ENCODE results near the gene DLG2.
"Not testable (repeated sequence)": the region's sequence is repeated elsewhere in the genome, so short reads cannot be mapped to it uniquely, and the experiment has no call there.

The DLG2 gene

GRCh38 chr11:83599066-83599465 lies 2028.1 kb downstream of the DLG2 start:
- no peak overlapping the region for H3K4me3 ChIP-seq (ENCODE audit: low read depth, low read length)
- TF ChIP-seq CTCF (IDR thresholded peaks at IDR 0.05; ENCODE audit: control insufficient read depth, extremely low read depth, insufficient read depth) = no peak
- no peak for DNase-seq (ENCODE audit: low read depth)

- not testable (repeated sequence) for H3K4me3 ChIP-seq (ENCODE audit: low read depth, low read length); DNase-seq (ENCODE audit: low read depth)
These were observed 2039.3 kb downstream of the DLG2 start for GRCh38 chr11:83587797-83588196.

GRCh38 chr11:83583757-83584366 lies 2043.3 kb downstream of the DLG2 start:
- TF ChIP-seq CTCF (IDR thresholded peaks at IDR 0.05; ENCODE audit: control insufficient read depth, extremely low read depth, insufficient read depth) = no peak
- H3K4me3 ChIP-seq (ENCODE audit: low read depth, low read length) = no peak overlapping the region
- no peak for DNase-seq (ENCODE audit: low read depth)

- no peak overlapping the region for H3K4me3 ChIP-seq (ENCODE audit: low read depth, low read length)
- no peak for TF ChIP-seq CTCF (IDR thresholded peaks at IDR 0.05; ENCODE audit: control insufficient read depth, extremely low read depth, insufficient read depth)
- no peak for DNase-seq (ENCODE audit: low read depth)
These were observed 2052.6 kb downstream of the DLG2 start for GRCh38 chr11:83574519-83574918.

- no peak for TF ChIP-seq CTCF (IDR thresholded peaks at IDR 0.05; ENCODE audit: control insufficient read depth, extremely low read depth, insufficient read depth)
- H3K4me3 ChIP-seq (ENCODE audit: low read depth, low read length) = no peak overlapping the region
- DNase-seq (ENCODE audit: low read depth) = no peak
These were observed 2054.3 kb downstream of the DLG2 start for GRCh38 chr11:83572581-83573496.

GRCh38 chr11:83571302-83571701 lies 2055.8 kb downstream of the DLG2 start:
- no peak overlapping the region for H3K4me3 ChIP-seq (ENCODE audit: low read depth, low read length)
- no peak for TF ChIP-seq CTCF (IDR thresholded peaks at IDR 0.05; ENCODE audit: control insufficient read depth, extremely low read depth, insufficient read depth)
- no peak for DNase-seq (ENCODE audit: low read depth)

GRCh38 chr11:83569134-83569805 lies 2057.9 kb downstream of the DLG2 start:
- H3K4me3 ChIP-seq (ENCODE audit: low read depth, low read length) = no peak overlapping the region
- no peak for TF ChIP-seq CTCF (IDR thresholded peaks at IDR 0.05; ENCODE audit: control insufficient read depth, extremely low read depth, insufficient read depth)
- DNase-seq (ENCODE audit: low read depth) = no peak
